GM12891 (cell line): Measurements from ENCODE around the gene CDH22.

Experiments used
- DNase-seq: peaks from one replicate; pipeline ENCODE4 v3.0.0; 2011; ENCODE audit warnings: low spot score; ENCODE audit not compliant: insufficient read length
- FAIRE-seq: peaks from 2 replicates; lab custom pipeline; 2011; peaks lifted over from hg19 to GRCh38; lab: Jason Lieb, UNC
- PAX5 ChIP-seq: IDR thresholded peaks from 2 replicates; pipeline ENCODE4 v1.6.1; 2011; ENCODE audit warnings: low read length, moderate library complexity, mild to moderate bottlenecking; ENCODE audit not compliant: insufficient read depth, severe bottlenecking
- POLR2A ChIP-seq: IDR thresholded peaks from 2 replicates; pipeline ENCODE4 v1.6.1; 2011; ENCODE audit warnings: low read depth, low read length, control low read depth
- POLR2AphosphoS5 ChIP-seq: IDR thresholded peaks from 2 replicates; pipeline ENCODE4 v1.6.1; 2011; ENCODE audit warnings: low read depth, low read length, control low read depth
- POU2F2 ChIP-seq: IDR thresholded peaks from 2 replicates; pipeline ENCODE4 v1.6.1; 2011; ENCODE audit warnings: low read depth, mild to moderate bottlenecking, control low read depth, low read length, moderate library complexity
- SPI1 ChIP-seq: IDR thresholded peaks from 2 replicates; pipeline ENCODE4 v1.6.1; 2011; ENCODE audit warnings: low read depth, low read length, control low read depth
- TAF1 ChIP-seq: IDR thresholded peaks from 2 replicates; pipeline ENCODE4 v1.6.1; 2011; ENCODE audit warnings: low read depth, low read length, control low read depth

CDH22 gene

DNA sequence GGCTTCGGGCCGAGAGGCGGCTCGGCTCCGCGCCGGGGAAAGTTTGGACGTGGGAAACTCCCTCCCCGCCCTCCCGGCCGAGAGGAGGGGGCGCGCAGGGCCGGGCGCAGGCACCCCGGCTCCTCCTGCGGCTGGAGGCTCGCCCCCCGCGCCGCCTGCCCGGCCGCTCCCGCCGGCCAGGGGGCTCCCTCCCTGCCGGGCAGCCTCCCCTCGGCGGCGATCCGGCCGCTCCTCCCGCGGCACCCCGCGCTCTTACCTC is 370 bp downstream of the CDH22 start:
- DNase-seq = peak; percentile 47
- FAIRE-seq = no peak

DNA sequence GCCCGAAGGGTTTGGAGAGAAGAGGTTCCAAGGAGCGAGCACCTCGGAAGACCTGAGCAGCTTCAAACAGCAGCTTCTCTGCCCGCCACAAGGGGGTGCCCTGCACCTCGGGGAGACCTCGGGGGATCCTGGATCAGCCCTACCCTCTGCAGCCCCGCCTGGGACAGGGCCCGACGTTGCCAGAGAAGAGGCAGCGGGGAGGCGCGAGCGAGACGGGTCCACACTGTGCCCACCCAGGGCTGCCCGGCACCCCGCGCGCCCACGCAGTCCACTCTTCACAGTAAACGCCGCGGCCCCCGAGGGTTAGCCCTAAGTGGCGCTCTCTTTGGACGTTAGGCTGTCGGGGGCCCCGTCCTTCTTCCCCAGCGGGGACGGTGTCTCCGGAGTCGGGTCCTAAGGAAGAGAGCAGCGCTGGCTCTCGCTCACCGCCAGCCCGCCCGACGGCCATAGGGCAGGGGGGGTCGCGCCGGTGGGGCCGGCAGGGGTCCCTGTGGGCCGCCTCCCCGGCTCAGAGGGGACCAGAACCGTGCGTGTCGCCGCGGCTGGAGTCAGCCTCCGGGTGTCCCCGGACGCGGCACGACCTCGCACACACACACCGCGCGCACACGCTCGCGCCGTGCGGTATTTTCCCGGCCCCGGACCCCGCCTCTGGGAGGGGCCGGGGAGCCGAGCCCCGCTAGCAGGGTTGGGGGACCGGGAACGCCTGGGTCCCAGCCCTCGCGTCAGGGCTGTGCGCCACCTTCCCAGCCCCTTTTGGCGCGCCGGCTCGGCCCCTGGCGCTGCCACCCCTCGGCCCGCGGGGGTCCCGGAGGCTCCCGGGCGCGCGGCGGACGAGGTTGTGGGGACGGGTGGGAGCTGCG is 929 bp downstream of the CDH22 start:
- DNase-seq = peak; percentile 98
- peak; percentile 40 for FAIRE-seq
- TF ChIP-seq POU2F2 = no peak
- no peak for TF ChIP-seq PAX5
- no peak for TF ChIP-seq SPI1
- no peak for TF ChIP-seq TAF1
- no peak for TF ChIP-seq POLR2A
- TF ChIP-seq POLR2AphosphoS5 = no peak

More for the DNA sequence above, 370 bp downstream of the CDH22 start:
- TF ChIP-seq POLR2AphosphoS5 (no peak), TAF1 (no peak), POU2F2 (no peak), SPI1 (no peak), POLR2A (no peak), PAX5 (no peak)

DNA sequence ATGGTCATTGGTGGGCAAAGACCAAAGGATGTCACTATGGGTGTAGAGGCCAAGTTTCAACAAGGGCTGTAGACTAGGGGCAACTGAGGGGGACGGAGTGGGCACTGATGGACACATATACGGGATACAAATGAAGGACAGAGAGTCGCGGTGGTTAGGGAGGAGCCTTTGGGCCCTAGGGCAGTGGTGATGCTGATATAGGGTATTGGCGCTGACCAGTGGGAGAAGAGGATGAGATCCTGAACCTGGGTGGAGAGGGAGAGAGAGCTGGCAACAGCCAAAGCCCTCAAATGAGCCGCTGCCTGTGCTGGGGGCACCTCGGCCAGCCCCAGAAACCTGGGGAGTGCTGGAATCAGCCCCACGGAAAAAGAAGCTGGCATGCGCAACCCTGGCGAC is 1.6 kb downstream of the CDH22 start:
- FAIRE-seq = no peak
- DNase-seq = no peak
- TF ChIP-seq POU2F2 (no peak), PAX5 (no peak), POLR2AphosphoS5 (no peak), TAF1 (no peak), SPI1 (no peak), POLR2A (no peak)

DNA sequence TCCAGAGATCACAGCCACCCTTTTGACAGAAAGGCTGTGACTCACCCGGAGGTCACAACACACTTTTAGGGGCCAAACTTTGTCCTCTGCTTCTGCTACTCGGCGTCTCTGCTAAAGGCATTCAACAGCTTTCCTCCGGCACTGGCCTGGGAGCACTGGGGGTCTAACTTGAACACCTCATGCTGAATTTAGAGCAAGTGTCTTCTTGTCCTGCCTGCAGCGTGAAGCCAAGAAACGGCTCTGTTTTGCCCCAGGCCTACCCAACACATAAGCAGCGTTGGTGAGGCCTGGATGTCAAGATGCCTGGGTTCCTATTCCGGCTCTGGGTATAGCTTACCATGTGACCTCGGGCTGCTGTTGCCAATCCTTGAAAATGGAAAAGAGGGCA is 2.3 kb downstream of the CDH22 start:
- DNase-seq (no peak), FAIRE-seq (no peak)
- TF ChIP-seq POLR2AphosphoS5 (no peak), TAF1 (no peak), POU2F2 (no peak), POLR2A (no peak), PAX5 (no peak)

DNA sequence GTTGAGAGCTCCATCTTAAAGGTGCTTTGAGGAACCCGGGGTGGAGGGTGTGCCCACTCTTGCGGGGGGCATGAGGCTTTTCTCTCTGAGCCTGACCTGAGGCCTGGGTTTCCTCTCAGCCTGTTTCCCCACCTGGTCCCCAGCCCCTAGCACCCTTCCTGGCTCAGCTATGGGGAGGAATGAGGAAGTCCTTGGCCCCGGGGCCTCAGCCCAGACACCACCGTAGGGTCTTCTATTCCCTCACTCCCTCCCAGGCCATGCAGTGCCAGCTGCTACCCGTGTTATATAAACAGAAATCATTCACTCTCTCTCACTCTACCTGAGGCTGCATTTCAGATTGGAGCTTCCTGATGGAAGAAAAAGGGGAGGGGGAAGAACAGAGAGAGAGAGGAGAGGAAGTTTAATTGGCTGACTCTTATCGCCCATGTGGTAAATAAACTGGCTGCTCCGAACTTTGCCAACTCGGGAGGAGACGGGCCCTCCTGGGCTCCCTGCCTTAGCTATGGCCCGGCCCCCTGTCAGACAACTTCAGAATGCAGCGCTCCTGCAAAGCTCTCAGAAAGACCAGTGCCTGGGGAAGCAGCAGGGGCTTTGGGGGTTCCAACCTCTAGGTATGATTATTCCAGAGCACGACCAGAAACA is 2.8 kb downstream of the CDH22 start:
- FAIRE-seq (no peak), DNase-seq (no peak)
- TF ChIP-seq PAX5 (no peak), POU2F2 (no peak), POLR2AphosphoS5 (no peak), TAF1 (no peak), POLR2A (no peak), SPI1 (no peak)

DNA sequence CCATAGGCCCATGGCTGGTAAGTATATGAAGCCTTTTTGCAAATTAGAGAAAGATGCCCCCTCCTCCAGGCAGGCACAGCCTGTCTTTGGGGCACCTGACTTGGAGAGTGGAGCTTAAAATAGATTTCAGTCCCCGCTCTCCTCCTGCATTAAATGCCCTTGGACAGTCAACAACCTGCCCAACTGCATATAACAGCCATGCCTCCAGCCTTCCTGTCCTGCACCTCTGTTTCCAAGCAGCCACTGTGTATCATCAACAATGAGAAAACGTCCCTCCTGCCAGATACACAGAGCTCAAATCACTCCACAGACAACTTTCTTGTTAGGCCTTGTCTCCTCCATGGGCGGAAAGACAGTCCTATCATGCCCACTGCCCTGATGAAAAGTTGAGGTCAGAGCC is 3.4 kb downstream of the CDH22 start:
- DNase-seq (no peak), FAIRE-seq (no peak)
- no peak for TF ChIP-seq PAX5
- no peak for TF ChIP-seq POLR2AphosphoS5
- TF ChIP-seq TAF1 = no peak
- no peak for TF ChIP-seq POU2F2
- no peak for TF ChIP-seq POLR2A
- no peak for TF ChIP-seq SPI1

DNA sequence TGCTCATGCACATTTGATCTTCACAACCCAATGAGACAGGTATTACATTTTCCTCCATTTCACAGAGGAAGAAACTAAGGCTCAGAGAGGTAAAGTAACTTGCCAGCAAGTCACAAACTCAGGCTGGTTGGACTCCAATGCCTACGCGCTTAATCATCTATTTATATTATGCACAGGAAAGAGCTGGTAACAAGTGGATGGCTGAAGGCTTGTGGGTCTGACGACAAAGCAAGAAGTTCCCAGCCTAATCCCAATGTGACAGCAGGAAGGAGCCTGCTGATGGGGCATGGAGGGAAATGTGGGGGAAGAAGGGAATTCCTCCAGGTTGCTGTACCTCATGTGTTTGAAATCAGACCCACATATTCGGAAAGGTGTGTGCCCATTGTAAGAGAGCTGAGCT is 3.9 kb downstream of the CDH22 start:
- TF ChIP-seq POU2F2 (no peak), POLR2A (no peak), POLR2AphosphoS5 (no peak), PAX5 (no peak), SPI1 (no peak), TAF1 (no peak)
- DNase-seq (no peak), FAIRE-seq (no peak)

DNA sequence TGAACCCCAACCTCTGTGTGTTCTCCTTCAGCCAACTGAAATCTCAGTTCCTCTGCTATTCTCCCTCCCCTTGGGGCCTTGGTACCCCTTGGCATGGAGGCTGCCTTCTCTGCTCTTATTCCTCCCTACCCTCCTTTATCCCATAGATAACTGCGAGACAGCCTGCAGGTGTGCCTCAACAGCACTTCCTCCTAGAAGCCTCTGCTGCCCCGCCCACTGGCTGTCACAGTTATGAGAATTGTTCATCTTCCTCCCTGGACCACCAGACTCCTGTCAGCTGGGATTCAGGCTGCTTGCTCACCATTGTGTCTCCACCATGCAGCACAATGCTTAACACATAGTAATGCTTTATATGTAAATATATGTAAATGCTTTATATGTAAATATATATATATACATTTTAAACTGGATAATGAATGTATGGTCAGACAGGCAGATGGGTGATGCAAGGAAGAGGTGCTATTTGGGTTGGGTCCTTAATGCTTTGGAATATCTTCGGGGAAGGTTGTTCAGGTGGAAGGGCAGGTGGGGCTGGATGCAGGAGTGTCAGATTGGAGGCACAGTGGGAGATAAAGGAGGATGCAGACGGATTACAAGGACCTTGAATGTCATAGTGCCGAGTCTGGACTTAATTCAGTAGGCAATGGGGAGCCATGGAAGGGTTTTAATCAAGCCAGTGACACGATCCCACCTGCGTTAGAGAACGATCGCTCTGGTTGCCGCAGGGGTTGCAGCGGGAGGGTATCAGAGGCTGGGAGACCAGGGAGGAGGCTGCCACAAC is 4.9 kb downstream of the CDH22 start:
- TF ChIP-seq TAF1 (no peak), POU2F2 (no peak)
- DNase-seq (no peak), FAIRE-seq (no peak)

DNA sequence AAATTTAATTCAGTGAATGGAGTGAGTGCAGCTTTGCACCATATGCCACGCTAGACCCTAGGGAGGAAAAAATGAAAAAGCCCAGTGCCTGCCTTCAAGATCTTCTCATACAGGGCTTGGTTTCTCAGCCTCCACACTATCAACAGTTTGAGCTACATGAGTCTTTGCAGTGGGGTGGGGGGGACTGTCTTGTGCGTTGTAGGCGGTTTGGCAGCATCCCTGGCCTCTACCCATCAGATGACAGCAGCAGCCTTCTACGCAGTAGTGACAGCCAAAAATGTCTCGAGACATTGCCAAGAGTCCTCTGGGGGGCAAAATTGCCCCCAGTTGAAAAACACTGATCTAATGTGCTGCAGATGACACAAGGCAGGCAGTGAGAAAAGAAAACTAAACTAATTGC is 6.2 kb downstream of the CDH22 start:
- DNase-seq (no peak), FAIRE-seq (no peak)
- TF ChIP-seq TAF1 = no peak
- no peak for TF ChIP-seq PAX5
- TF ChIP-seq POU2F2 = no peak
- no peak for TF ChIP-seq POLR2A
- TF ChIP-seq POLR2AphosphoS5 = no peak
- no peak for TF ChIP-seq SPI1

DNA sequence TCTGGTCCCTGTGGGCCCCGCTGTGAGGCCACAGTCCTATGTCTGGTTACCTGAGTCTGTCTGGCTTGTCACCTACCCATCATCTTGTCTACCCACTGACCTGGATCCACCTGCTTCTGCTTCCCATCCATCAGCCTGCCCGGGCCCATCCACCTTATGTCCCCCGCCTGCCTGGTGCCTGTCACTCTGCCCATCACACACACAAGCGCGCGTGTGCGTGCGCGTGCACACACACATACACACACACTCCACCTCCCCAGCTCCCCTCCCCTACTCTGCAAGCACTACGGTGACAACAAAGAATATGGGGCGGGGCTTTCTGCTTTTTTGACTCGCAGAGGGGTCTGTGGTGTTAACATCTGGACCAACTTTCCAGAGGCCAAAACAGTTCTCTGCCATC is 8.0 kb downstream of the CDH22 start:
- no peak for TF ChIP-seq TAF1
- TF ChIP-seq PAX5 = no peak
- no peak for TF ChIP-seq POLR2A
- no peak for TF ChIP-seq SPI1
- TF ChIP-seq POU2F2 = no peak
- no peak for DNase-seq
- no peak for FAIRE-seq
